HG02763 (cell line): Measurements from ENCODE around the gene CFAP77.

Source experiments
- ATAC-seq: cut with Tn5 transposase; IDR thresholded peaks from one replicate; pipeline ENCODE4 v1.9.1; 2021; ENCODE audit warnings: mild to moderate bottlenecking, moderate library complexity; ENCODE audit not compliant: unreplicated experiment

Gene CFAP77

DNA sequence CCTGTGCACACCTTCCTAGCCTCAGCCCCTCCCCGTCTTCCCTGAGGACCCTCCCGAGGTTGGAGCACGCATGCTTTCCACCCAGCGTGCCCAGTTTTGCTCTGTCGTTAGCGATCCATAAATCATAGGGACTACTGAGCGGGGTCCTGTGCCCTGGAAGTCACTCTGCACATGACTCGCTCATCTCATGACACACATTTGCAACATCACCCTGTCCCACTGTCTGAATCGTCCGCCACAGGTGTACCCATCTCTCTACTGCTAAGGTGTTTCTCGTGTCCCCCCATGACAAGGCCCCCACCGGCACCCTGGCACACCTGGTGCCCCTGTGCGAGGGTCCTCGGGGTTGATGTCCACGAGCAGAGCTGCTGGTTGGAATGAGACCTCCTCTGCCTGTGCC lies 103.4 kb downstream of the CFAP77 start:
- ATAC-seq, result no peak

DNA sequence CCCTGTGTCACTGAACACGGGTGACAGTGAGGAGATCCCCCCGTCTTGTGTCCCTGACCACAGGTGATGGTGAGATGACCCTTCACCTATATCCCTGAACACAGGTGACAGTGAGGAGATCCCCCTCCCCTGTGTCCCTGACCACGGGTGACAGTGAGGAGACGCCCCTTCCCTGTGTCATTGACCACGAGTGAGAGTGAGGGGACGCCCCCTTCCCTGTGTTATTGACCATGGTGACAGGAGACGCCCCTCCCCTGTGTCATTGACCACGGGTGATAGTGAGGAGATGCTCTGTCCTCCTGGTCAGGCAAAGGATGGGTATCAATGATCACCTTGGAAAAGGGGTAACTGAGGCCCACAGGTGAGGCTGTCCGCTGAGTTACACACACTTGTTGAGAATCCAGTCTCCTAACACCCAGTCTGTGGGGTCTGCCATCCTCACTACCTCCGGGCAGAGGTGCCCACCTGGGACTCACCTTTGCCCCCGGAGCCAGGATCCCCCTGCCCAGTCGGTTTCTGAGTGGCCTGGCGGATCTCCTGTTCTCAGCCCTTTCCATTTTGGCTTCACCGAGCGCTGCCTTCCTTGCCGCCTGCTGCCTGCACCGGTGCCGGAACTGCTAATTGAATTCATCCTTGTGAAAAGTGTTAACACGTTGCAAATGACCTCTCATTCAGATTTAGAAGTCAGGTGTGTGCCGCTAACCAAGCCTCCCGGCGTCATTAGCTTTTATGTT lies 104.2 kb downstream of the CFAP77 start:
- ATAC-seq, result no peak

DNA sequence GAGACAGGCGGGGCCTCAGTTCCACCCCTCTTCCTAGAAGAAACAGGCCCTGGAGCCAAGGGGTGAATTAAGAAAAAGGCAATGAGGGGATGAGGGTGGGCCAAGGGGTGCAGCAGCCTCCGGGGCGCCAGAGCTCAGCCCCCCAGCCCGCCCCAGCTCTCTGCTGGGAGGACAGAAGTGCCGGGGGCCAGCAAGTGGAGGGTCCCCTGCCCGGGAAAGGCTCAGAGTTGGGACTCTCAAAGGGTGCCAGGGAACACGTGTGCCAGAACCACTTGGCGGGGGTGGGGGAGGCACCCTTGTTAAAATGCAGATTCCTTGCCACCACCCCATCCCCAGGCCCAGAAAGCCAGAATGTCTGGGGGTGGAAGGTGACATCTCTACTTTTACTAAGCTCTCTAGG lies 104.8 kb downstream of the CFAP77 start:
- no peak for ATAC-seq

DNA sequence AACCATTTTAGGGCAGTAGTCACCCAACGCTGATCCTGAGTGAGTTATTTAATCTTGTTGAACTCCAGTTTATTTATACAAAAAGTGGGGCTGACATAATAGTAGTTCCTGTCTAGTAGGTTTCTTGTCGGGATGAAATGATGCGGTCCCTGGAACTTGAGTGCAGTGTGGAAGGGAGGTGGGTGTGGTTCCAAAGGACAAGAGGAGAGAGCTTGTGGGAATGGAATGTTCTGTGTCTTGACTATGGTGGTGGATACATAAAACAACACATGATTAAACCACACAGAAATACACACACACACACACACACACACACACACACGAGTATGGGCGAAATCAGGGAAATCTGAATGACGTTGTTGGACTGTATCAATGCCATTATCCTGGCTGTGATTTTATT lies 106.3 kb downstream of the CFAP77 start:
- no peak for ATAC-seq

DNA sequence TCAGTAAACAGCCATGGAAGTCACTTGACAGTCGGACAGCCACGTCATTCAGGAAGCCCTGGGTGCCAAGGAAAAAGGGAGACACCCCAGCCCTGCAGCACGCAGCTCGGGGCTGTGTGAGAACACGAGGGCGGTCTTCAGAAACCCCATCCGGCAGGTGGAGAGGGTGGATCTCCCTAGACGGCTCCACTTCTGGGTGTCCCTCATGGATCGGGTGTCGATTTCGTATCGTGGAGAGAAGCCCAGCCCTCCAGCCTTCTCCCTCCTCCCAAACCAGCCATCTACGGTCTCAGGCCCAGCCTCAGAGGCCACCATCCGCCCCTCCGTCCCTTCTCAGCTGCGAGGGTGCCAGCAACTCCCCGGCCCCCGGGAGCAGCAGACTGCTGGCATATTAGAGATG lies 106.9 kb downstream of the CFAP77 start:
- ATAC-seq, result no peak

DNA sequence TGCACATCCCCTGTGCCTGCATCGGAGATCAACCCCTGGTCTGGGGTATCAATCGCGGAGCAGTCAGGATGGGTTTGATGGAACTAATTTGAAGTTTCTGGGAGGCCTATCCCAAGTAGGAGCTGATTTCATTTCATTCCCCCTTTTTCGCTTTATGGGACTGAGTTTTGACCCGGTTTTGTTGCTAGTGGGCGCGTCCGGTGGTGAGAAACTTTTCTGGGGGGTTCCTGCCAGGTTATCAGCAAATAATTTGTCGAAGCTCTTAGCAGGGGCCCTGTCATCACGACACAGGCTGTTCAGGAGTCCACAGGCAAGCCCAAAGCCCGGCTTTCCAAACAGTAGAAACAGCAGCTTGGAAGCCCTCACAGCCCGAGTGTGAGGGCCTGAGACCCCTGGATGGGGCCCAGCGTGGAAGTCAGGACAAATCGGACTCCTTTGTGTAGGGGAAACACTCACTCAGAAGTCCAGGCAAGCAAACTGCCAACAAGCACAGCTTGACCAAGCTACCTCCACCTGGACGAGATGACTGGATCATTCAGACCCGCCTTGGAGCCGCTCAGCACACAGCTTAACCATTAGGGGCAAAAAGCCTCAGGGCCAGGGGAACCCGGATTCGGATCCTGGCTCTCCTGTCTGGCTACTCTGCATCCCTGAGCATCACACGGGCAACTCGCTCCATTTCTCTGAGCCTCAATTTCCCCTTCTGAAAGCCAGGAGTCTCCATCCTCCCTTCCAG lies 108.0 kb downstream of the CFAP77 start:
- no peak for ATAC-seq

DNA sequence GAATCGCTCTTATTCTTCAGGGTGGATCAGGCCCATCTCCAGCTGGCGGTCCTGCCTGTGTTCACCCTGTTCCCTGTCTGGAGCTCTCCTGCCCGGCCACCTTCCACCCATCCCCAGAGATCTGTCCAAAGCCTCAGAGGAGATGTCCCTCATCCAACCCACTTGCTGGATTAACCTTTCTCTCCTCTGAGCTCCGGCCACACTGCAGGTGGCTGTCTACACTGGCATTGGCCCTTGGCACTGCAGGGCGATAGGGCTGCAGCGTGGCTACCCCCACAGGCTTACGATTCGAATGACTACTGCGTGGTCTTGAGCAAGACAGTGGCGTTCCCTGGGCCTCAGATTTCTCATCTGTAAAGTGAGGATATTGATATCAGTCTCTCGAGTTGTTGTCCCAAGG lies 108.6 kb downstream of the CFAP77 start:
- no peak for ATAC-seq

DNA sequence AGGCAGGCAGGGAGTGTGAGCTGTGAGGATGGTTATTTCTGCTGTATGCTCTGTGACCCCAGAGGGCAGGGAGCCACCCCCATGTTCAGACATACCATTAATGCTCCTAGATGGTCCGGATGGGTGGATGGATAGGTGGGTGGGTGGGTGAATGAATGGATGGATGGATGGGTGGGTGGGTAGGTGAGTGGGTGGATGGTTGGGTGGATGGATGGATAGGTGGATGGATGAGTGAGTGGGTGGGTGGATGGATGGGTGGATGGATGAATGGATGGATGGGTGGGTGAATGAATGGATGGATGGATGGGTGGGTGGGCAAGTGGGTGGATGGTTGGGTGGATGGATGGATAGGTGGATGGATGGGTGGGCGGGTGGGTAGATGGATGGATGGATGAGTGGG lies 109.0 kb downstream of the CFAP77 start:
- ATAC-seq, result no peak

DNA sequence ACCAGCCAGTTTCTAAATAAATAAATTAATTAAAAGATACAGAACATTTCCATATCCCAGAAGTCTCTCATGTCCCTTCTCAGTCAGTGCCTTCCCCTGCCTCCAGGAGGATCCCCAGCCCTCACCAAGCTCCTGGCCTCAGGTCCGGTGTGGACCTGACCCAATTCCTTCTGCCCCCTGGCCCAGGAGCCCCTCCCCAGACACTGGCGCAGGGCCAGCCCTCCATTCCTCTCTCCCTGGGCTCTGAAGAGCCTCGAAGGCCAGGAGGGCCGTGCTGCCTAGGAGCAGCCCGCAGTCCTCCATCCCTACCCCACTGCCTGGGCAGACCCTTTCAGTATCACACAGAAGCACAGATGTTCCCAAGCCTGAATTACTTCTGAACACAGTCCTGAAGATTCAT lies 110.6 kb downstream of the CFAP77 start:
- no peak for ATAC-seq

DNA sequence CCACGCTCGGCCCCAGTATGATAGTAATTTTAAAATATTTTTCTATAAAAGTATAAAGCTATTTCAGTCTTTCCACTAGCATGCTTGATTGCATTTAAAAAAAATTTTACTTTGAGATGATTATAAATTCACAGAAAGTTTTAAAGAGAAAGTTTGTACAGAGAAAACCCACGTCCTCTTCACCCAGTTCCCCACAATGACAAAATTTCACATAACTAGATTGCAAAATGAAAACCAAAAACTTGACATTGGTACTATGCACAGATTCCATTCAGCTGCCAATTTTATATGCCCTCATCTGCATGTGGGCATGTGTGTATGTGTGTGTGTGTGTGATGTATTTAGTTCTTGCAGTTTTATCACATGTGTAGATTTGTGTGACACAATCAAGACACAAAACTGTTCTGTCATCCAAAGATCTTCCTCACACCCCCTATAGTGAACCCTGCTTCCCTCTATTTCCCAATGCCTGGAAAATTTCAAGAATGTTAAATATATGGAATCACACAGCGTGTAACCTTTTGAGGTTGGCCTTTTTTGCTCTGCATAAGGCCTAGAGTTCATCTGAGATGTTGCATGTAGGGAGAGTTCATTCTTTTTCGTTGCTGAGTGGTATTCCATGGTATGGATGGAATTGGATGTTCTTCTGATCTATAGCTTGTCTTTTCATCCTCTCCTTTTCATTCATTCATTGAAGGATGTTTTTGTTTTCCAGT lies 115.5 kb downstream of the CFAP77 start:
- no peak for ATAC-seq

DNA sequence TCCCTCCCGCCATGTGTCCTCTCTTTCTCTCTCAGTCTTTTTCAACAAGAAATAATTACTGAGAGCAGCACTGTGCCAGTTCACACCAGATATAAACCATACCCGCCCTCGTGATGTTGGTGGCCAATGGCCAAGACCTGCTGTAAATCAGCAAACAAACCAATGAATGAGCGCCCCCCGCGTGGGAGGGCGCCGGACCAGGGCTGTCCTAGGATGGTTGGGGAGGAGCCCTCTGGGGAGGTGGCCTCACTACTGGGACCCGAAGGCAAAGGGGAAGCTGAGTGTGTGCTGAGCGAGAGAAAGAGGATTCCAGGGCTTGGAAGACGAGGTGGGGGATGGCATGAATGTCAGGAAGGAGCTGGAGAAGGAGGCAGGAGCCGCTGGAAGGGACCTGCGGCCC lies 121.2 kb downstream of the CFAP77 start:
- ATAC-seq, result no peak

DNA sequence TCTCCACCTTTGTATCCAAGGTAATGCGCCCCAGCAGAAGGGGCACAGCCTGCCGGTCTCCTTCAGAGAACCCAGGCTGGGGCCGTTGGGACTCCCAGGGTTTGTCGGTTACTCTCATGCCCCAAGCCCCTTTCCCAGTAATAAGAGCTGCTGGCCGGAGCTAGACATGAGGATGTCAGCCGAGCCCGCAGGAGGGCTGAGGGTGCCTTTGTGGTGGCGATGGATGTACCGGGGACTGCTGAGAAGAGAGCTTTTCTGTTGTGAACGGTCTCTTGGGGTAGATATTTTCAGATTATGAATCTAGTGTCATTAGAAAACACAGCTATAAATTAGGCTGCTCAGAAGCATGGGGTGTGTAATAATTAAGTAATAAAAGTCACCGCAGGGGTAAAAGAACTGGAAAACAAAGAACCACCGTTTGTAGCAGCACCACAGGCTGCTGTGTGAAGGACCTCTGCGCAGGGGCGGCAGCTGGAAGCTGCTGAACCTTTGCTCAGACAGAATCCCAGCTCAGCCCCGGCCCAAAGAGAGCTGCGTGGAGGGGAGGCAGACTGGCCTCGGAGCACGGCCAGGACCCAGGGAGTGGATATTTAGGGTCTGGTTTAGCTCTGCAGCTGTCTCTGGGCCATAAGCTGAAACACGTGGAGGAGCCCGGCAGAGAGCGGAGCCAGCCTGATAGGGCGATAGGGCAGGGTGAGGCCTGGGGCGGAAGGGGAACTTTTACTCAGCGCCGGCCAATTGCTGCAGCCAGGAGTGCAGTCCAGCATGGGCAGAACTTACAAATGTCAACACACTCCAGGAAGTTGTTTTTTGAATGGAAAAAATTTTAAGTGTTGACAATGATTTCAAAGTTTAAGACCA lies 121.9 kb downstream of the CFAP77 start:
- no peak for ATAC-seq

DNA sequence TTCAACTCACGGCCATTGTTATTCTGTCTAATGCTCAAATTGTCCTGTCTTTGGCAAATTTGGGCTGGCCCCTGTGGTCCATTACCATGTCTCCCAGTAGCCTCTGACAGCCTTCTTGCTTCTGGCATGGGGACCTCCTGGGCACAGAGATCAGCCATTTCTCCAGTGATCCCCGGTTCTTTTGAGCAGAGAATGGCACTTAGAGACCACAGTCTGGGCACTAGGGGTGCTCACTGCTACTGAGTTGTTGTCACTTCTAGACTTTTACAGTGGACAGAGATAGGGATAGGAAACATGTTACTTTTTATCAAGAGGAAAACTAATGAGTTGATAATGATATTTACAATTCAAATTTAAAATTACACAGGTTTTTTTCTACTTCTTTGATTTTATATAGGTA lies 124.8 kb downstream of the CFAP77 start:
- ATAC-seq, result no peak

DNA sequence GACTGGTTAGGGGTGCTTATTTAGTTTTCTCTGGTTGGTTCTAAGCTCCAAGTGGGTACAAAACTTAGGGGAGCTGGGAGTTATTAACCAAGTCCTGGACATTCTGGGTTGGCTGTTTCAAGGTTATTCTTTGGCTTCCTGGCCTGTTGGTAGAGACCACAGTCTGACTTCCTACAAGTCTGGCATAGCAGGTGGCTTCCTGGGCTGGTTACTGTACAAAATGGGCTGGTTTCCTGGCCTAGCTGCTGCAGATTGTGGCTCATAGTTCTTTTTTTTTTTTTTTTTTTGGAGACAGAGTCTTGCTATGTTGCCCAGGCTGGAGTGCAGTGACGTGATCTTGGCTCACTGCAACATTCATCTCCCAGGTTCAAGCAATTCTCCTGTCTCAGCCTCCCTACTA lies 126.1 kb downstream of the CFAP77 start:
- no peak for ATAC-seq

DNA sequence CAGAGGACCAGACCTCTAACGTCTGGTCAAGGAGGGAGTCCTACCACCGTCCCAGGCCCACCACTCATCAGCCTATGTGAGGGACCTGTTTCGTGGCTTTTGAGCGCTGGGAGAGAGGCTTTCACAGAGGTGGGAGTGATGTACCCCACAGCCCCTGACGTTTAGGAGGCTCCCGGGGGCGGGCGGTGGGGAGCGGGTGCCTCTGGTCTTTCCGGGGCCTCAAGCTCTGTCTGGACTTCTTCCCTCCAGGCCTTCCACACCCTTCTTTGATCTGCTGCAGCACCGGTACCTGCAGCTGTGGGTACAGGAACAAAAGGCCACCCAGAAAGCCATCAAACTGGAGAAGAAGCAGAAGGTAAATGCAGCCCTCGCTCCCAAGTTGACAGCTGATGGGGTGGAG lies 127.3 kb downstream of the CFAP77 start:
- ATAC-seq, result no peak

DNA sequence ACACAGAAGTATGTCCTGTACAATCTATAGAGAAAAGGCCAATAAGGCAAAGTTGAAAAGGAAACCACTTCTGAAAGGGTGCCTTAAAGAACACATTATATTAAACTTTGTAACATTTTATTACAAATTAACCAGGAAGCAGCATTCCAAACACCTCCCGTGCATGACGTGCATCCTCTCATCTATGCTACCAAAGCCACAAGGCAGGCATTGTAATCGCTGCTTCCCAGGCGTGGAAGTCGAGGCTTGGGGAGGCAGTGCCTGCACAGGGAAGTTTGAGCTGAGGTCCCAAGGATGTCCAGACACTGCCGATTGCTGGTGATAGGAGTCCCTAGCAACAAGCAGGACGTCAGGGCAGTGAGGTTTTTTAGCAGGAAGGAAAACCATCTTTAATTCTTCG lies 128.1 kb downstream of the CFAP77 start:
- ATAC-seq, result no peak

DNA sequence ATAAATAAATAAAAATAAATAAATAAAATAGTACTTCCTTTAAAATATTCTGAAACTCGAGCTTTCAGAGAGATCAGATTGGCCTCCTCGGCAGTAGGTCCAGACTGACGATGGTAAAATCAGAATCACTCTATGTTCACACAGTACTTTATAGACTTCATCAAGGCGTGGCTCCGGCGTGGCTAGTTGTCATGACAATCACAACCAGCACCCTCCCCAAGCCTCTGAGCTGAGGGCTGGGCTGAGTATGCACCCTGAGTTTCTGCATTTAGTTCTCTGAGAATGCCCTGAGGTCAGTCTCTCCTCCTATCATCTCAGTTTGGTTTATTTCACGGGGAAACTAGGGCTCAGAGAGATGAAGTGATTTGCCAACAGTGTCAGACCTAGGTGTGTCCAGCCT lies 129.1 kb downstream of the CFAP77 start:
- no peak for ATAC-seq

DNA sequence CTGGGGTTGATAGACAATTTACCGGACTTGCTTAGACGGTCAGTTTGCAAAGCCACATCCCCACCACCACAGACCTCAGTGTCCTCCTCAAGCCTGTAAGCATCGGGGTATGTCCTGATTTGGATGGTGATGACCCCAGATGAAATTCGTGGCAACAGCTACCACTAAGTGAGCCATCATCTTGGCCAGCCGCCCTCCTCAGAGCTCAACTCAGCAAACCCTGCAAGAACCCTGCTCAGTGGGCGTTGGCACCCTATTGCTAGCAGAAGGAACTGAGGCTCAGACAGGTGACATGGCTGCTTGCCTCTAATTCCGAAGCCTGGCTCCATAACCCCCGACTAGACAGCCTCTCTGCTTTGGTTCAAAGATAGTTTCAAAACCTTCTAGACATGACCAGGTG lies 131.0 kb downstream of the CFAP77 start:
- ATAC-seq, result no peak

DNA sequence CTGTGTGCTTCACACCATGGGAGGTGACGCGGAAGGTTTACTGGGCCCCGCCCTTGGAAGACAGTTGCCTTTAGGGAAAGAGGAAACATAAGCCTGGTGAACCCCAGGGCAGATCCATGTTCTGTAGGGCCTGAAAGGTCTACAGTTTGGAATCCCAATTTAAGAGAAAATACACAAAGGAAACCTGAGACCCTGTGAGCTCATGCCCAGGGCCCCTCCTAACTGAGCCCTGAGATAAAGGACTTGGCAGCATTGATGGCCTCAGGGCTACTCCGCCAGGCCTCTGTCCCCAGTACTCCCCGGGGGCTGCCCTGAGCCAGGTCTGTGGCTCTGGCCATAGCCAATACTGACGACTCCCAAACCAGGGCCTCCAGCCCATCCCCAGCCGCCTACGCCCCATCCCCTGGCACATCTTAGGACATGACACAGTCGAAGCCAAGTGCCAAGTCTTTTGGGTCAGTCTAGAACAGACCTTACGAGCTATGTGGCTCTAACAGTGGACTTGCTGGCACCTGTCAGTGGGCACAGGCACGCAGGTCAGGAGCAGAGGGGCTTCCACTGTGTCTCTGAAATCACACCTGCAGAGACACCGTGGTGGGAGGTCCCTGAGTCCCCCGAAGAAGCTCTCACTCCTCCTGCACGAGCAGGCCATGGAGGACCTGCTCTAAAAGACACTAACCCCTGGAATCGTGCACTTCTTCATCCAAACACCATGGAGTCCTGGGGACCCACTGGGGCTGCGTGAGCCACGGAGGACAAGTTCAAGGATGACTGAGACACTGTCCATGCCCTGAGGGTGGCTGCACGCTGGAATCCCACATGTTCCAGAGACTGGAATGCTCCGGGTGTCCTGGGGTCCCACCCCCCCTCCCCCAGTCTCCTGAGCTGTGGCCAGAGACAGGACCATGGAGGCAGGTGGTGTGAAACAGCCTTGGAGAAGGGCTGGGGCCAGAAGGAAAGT lies 132.1 kb downstream of the CFAP77 start:
- no peak for ATAC-seq

DNA sequence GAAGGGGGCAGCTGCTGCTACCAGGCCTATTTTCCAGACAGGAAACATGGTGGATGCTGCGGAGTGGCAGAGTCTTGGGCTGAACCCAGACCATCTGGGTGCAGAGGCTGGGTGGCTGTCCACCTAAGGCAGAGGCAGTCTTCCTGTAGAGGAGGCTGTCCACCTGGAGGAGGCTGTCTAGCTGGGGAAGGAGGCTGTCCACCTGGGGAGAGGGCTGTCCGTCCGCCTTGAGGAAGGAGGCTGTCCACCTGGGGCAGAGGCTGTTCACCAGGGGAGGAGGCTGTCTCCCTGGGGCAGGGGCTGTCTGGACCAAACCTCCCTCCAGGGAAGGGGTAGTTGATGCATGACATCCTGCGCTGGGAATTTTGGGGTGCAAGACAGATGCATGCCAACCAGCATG lies 133.2 kb downstream of the CFAP77 start:
- no peak for ATAC-seq
